CD4-positive, alpha-beta T cell treated with Interleukin-2 at 100 ng/mL for 4 hours (primary cell): Measurements from ENCODE around the gene MOCS1.

Experiments used
- DNase-seq: peaks from one replicate; pipeline ENCODE4 v3.0.0-alpha.2; 2020; ENCODE audit warnings: low spot score

Gene MOCS1

GRCh38 chr6:39924283-39924682 lies 10.0 kb downstream of the MOCS1 start:
- DNase-seq, result no peak

- DNase-seq, result no peak
Observed at GRCh38 chr6:39923861-39924260, 10.4 kb downstream of the MOCS1 start.

GRCh38 chr6:39923394-39923793 lies 10.9 kb downstream of the MOCS1 start:
- no peak for DNase-seq

GRCh38 chr6:39922821-39923220 lies 11.4 kb downstream of the MOCS1 start:
- no peak for DNase-seq

- no peak for DNase-seq
Observed at GRCh38 chr6:39920157-39920556, 14.1 kb downstream of the MOCS1 start.

GRCh38 chr6:39918831-39919230 lies 15.4 kb downstream of the MOCS1 start:
- DNase-seq, result no peak

- no peak for DNase-seq
Observed at GRCh38 chr6:39917981-39918380, 16.3 kb downstream of the MOCS1 start.

GRCh38 chr6:39917329-39917728 lies 16.9 kb downstream of the MOCS1 start:
- DNase-seq, result no peak

- DNase-seq, result no peak
Observed at GRCh38 chr6:39915866-39916265, 18.4 kb downstream of the MOCS1 start.

GRCh38 chr6:39914239-39914638 lies 20.0 kb downstream of the MOCS1 start:
- DNase-seq, result no peak

GRCh38 chr6:39913391-39913916 lies 20.8 kb downstream of the MOCS1 start:
- no peak for DNase-seq

GRCh38 chr6:39912446-39912845 lies 21.8 kb downstream of the MOCS1 start:
- no peak for DNase-seq

GRCh38 chr6:39911513-39912125 lies 22.6 kb downstream of the MOCS1 start:
- no peak for DNase-seq

GRCh38 chr6:39910744-39911143 lies 23.5 kb downstream of the MOCS1 start:
- no peak for DNase-seq

- DNase-seq, result no peak
Observed at GRCh38 chr6:39910164-39910563, 24.1 kb downstream of the MOCS1 start.

- DNase-seq, result no peak
Observed at GRCh38 chr6:39909701-39910100, 24.6 kb downstream of the MOCS1 start.

- DNase-seq, result no peak
Observed at GRCh38 chr6:39908838-39909583, 25.3 kb downstream of the MOCS1 start.

- no peak for DNase-seq
Observed at GRCh38 chr6:39907871-39908575, 26.2 kb downstream of the MOCS1 start.

- DNase-seq, result no peak
Observed at GRCh38 chr6:39906318-39906761, 27.9 kb downstream of the MOCS1 start.

GRCh38 chr6:39905640-39905975 lies 28.7 kb downstream of the MOCS1 start:
- DNase-seq, result no peak

GRCh38 chr6:39904946-39905639 lies 29.2 kb downstream of the MOCS1 start:
- DNase-seq, result no peak

- DNase-seq, result no peak
Observed at GRCh38 chr6:39903656-39904055, 30.6 kb downstream of the MOCS1 start.
